PC-9 (cell line): ENCODE data around the gene NEURL1B.
"Not testable (repeated sequence)": the region's sequence is repeated elsewhere in the genome, so short reads cannot be mapped to it uniquely, and the experiment has no call there.

Experiments used
- EZH2 ChIP-seq: fragments of 200-600 bp; sonication (generic); IDR thresholded peaks from 2 replicates; pipeline ENCODE4 v1.8.0; 2017; ENCODE audit warnings: antibody characterized with exemption, low read depth
- TF ChIP-seq, protein P1 (sequence below): fragments of 200-600 bp; sonication (generic); conservative IDR thresholded peaks from 2 replicates; pipeline ENCODE4 v1.6.1; 2017; ENCODE audit warnings: mixed run types, antibody characterized with exemption, mild to moderate bottlenecking, moderate library complexity

DNA sequence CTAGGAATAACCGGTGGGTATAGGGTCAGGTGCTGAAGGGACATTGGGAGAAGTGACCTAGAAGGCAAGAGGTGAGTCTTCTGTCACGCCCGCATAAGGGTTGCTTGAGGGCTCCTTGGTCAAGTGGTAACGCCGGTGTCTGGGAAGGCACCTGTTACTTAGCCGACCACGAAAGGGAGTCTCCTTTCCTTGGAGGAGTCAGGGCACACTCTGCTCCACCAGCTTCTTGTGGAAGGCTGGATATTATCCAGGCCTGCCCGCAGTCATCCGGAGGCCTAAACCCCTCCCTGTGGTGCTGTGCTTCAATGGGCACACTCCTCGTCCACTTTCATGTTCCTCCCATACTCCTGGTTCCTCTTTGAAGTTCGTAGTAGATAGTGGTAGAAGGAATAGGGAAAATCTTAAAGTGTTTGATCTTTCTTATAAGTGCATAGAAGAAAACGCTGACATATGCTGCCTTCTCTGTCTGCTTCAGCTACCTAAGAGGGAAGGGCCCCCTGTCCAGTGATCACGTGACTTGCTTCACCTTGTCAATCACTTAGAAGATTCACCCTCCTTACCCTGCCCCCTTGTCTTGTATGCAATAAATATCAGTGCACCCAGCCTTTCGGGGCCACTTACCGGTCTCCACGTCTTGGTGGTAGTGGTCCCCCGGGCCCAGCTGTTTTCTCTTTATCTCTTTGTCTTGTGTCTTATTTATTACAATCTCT, 16.6 kb downstream of the NEURL1B start:
- not testable (repeated sequence) for TF ChIP-seq EZH2
- TF ChIP-seq, protein P1, sequence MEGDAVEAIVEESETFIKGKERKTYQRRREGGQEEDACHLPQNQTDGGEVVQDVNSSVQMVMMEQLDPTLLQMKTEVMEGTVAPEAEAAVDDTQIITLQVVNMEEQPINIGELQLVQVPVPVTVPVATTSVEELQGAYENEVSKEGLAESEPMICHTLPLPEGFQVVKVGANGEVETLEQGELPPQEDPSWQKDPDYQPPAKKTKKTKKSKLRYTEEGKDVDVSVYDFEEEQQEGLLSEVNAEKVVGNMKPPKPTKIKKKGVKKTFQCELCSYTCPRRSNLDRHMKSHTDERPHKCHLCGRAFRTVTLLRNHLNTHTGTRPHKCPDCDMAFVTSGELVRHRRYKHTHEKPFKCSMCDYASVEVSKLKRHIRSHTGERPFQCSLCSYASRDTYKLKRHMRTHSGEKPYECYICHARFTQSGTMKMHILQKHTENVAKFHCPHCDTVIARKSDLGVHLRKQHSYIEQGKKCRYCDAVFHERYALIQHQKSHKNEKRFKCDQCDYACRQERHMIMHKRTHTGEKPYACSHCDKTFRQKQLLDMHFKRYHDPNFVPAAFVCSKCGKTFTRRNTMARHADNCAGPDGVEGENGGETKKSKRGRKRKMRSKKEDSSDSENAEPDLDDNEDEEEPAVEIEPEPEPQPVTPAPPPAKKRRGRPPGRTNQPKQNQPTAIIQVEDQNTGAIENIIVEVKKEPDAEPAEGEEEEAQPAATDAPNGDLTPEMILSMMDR: not testable (repeated sequence)
